ENCODE results near the gene RAD9A. TPM values are rescaled to one million over a fixed set of nuclear protein-coding genes. Genes with fewer than 3 reads are reported as not detected.
A peak's percentile ranks its signal among the peaks of the same experiment; 100 is the strongest.

Gene RAD9A
- total RNA-seq, 1 experiment from 2014 or later, result 11.7 TPM

DNA sequence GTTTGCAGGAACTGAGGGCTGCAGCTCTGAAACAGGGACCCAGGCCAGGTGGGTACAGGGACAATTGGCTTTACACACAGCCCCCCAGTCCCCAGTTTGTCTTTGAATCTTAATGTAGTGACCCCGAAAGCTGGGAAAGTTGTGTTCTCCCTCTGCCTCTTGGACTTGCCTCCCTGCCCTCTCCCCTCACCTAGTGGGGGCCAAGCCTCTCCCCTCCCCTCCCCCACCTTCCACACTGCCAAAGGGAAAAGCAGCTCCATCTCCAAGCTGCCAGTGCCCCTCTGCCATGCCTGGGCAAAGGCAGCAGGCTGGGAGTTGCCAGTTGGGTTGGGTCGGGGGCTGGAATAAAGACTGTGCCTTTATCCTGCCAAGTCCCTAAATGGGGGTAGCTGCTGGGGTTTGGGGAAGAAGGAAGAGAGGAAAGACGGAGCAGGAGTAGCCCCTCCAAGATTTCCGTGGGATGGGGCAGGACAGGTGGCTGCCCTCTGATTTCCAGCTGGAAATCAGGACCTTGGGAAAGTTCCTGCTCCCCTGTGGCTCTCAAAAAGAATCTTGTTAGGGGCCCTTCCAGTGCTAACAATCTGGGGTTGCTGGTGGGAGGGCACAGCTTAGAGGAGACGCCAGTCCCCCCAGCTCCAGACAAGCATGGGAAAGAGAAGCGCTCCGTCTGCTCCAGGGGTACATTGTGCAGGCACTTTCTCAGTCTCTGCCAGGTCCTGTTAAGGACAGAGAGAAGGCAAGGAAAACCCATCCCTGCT, 15.5 kb upstream of the RAD9A start:
- Histone ChIP-seq H3K36me3 (no peaks in the 10 kb centered on the region), H3K27me3 (no peaks in the 10 kb centered on the region), H3K27ac (no peak overlapping the region), H3K4me1 (peaks cover 31% of the 10 kb centered on the region), H3K4me3 (no peak overlapping the region), H3K9me3 (replicated peaks) (no peaks in the 10 kb centered on the region)
- no peak for DNase-seq

DNA sequence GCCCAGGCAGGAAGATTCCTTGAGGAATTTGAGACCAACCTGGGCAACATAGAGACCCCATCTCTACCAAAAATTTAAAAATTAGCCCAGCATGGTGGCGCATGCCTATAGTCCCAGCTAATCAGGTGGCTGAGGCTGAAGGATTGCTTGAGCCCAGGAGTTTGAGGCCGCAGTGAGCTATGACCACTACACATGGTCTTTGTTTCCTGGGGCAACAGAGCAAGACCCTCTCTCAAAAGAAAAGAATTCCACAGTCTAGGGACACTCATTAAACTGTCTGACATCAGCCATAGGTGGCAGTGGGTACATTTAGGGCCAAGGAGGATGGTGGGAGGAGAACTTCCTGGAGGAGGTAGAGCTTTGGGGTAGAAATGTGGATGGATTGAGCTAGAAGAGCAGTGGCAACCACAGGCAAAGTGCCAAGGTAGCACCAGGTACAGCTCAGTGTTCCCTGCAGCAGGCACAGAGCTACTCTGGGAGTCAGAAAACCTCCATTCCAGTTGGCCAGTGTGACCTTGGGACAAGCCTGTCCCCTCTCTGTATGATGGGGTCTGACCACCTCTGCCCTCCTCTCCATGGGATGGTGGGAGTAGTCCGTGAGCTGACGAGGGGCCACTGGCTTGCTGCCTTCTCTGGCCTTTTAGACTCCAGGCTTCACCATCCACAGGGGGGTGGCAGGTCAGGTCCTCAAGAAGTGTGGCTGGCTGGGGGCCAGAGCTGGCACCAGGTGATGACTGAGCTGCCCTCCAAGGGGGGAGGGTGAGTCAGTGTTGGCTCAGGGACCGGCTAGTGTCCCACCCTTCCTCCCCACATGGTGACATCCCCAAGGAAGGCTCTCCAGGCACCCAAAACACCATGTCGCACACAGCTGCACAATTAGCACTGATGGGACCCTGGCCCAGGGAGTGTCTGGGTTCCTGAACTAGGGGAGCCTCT, 14.6 kb upstream of the RAD9A start:
- Histone ChIP-seq H3K27me3 (no peaks in the 10 kb centered on the region), H3K9me3 (replicated peaks) (no peaks in the 10 kb centered on the region)
- no peak for DNase-seq

DNA sequence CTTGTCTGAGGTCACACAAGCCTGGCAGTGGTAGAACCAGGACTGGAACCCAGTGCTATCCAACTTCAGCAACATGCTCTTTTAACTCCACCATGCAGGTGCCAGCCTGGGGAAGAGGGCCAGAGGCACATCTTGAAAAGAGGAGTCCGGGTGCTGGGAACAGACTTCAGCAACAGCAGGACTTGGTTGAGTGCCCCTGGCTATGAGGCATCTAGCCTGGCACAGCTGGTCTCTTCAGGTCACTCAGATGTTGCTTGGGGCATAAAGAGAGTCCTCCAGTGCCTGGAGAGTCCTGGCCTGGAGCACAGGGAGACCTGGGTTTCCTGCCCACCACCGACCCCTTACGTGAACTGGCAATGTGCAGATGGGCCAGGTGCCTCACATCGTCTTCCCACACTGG, 13.2 kb upstream of the RAD9A start:
- H3K36me3 ChIP-seq, result no peaks in the 10 kb centered on the region
- peaks cover 24% of the 10 kb centered on the region for H3K4me1 ChIP-seq
- no peak overlapping the region for H3K4me3 ChIP-seq
- DNase-seq, result no peak
- H3K9me3 ChIP-seq (replicated peaks), result no peaks in the 10 kb centered on the region
- no peak overlapping the region for H3K27ac ChIP-seq
- H3K27me3 ChIP-seq, result no peaks in the 10 kb centered on the region

More for the DNA sequence above, 14.6 kb upstream of the RAD9A start:
- H3K4me3 ChIP-seq, result no peak overlapping the region
- H3K36me3 ChIP-seq, result no peaks in the 10 kb centered on the region
- H3K4me1 ChIP-seq, result peaks cover 24% of the 10 kb centered on the region
- H3K27ac ChIP-seq, result no peak overlapping the region

DNA sequence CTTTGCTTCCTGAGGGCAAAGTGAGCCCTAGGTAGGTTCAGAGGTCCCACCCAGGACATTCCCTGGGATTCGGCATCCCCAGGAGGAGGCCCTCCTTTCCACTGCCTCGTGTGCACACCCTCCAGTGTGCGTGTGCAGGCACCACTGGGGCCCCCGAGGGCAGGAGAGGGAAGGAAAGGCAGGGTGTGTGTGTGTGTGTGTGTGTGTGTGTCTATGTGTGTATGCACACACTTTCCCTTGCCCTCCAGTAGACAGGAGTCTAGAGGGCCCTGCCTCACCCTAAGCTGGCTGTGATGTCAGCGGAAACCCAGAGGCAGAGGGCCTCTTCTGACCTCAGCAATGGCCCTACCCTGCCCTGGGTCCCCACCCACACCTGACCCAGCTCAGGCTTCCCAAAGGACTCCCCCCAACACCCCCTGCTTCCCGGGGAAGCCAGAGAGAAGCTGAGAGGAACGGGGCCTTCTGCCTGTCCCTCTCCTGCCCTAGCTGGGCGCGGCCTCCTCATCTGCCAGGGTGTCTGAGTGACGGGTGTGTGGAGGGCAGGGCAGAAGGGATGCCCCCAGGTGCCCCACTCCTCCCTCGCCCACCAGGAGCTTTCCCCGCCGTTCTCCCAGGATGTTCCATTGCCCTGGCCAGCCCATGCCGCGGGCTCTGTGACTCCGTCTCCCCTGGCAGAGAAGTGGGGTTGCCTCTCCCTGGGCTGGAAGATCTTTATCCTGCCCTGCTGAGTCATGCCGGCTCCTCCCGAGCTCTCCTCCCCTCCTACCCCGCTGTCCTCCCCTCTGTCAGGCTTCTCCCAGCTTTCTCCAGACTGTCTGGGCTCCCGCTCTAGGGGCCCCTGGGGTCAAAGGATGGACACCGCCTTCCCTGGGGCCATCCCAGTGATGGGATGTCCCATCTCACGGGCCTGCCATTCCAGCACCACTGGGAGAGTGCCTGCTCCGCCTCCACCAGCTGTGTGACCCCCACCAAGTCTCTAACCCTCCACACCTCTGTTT, 12.4 kb upstream of the RAD9A start:
- H3K9me3 ChIP-seq (replicated peaks), result no peaks in the 10 kb centered on the region
- no peak overlapping the region for H3K27ac ChIP-seq
- no peaks in the 10 kb centered on the region for H3K27me3 ChIP-seq
- DNase-seq, result no peak
- peaks cover 24% of the 10 kb centered on the region for H3K4me1 ChIP-seq
- no peaks in the 10 kb centered on the region for H3K36me3 ChIP-seq
- H3K4me3 ChIP-seq, result no peak overlapping the region

DNA sequence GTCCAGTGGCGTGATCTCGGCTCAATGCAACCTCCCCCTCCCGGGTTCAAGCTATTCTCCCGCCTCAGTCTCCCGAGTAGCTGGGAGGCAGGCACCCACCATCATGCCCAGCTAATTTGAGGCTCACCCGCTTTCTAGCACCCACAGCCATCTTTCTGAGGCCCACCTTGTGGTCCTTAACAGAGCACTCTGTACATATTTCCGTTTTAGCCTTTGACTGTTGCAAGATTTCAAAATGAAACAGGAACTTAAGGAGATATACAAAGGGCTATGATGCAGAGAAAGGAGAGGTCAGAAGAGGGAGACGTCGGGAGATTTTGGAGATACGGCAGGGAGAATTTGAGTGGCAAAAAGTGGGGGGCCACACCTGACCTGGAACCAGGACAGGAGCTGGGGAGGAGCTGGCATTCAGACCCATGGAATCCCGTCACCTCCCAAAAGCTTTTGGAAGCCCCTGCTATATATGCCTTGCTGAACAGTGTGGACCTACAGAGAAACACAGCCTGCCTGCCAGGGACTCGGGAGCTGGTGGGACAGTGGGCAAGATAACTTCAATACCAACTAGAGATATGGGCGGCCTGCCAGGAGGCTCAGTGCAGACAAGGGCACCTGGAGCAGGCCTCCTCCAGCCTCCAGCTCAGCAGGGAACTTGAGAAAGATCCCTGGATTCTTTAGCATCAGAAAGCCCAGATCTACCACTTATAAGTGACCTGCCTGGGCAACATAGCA, 10.4 kb upstream of the RAD9A start:
- DNase-seq, result no peak
- Histone ChIP-seq H3K36me3 (no peaks in the 10 kb centered on the region), H3K4me3 (no peak overlapping the region), H3K9me3 (replicated peaks) (no peaks in the 10 kb centered on the region), H3K4me1 (peaks cover 15% of the 10 kb centered on the region), H3K27ac (no peak overlapping the region), H3K27me3 (no peaks in the 10 kb centered on the region)

DNA sequence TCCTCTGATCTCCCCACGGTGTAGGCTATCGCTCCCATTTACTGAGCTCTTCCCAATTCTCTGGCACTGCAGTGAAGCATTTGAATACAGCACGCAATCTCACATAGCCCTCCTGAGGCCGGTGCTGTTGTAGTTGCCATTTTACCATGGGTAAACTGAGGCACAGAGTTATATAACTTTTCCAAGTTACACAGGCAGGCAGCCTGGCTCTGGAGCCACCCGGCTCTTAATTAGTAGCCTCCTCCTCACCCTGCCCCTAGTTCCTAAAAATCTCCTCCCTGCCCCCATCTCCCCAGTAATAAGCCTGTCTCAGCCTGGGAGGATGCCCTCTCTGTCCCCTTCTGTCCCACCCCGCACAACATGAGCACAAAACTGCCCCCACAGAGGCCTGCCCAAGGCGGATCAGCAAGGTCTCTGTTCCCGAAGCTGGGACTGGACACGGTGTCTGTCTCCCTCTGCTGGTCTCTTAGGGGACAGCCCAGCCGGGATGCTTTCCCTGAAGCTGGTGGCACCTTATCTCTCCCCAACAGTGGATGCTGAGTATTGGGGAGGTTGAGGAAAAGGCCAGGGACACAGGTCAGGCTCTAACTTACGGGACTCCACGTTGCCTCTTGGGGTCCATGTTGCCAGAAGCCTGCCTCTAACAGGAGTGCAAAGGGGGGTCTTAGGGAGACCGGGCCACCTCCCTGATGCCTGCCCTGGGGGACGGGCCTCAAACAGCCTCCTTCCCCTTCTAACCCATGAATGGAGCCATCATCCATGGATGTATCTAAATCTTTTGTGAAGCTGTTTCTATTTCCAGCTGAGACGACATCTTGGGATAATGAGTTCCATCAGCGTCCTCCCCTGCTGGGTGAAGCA, 9.3 kb upstream of the RAD9A start:
- Histone ChIP-seq H3K27ac (no peak overlapping the region), H3K27me3 (no peaks in the 10 kb centered on the region)
- peak; percentile 75 to 89 for DNase-seq

DNA sequence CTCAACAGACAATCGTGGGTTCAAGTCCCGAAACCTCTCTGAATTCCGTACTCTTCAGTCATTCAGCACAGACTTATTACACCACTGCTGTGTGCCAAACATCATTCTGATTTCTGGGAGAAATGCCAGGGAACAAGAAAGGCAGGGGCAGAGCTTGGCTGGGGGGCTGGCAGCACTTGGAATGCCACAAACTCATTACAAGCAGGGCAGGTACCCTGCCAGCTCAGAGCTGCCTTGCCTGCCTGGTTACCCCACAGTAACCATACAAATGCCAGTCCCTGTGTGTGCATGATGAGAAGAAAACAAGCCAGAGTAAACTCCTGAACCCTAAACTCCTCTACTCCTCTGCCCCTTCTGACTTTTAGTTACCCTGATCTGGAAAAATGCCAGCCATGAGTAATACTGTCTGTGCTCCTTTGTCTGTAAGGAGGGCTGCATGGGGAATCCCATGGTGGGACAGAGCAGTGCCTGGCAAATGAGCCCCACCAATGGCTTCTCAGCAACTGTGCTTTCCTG, 6.9 kb upstream of the RAD9A start:
- no peaks in the 10 kb centered on the region for H3K9me3 ChIP-seq (replicated peaks)
- no peak overlapping the region for H3K27ac ChIP-seq
- no peaks in the 10 kb centered on the region for H3K27me3 ChIP-seq
- no peak overlapping the region for H3K4me3 ChIP-seq
- DNase-seq, result no peak
- no peaks in the 10 kb centered on the region for H3K4me1 ChIP-seq
- H3K36me3 ChIP-seq, result no peaks in the 10 kb centered on the region

More for the DNA sequence above, 9.3 kb upstream of the RAD9A start:
- Histone ChIP-seq H3K4me1 (peaks cover 6% of the 10 kb centered on the region), H3K36me3 (no peaks in the 10 kb centered on the region), H3K4me3 (no peak overlapping the region), H3K9me3 (replicated peaks) (no peaks in the 10 kb centered on the region)

DNA sequence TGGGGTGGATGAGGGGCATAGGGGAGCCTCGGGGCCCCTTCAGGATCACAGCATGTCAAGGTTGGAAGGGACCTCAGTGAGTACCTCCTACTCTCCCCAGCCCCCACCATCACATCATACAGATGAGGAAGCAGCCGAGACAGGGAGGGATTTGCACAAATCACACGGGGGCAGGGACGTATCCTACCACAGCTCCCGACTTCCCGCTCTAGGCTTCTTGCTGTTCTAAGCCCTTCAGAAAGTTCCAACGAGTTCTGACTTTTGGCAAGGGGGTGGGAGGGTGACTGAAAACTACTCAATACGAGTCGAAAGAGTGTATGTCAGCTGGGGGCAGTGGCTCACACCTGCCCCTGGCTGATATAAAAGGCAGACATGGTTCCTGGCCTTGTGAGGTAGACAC, 4.7 kb upstream of the RAD9A start:
- H3K27me3 ChIP-seq, result no peaks in the 10 kb centered on the region
- H3K36me3 ChIP-seq, result no peaks in the 10 kb centered on the region
- no peaks in the 10 kb centered on the region for H3K4me1 ChIP-seq
- DNase-seq, result no peak
- H3K9me3 ChIP-seq (replicated peaks), result no peaks in the 10 kb centered on the region
- H3K4me3 ChIP-seq, result no peak overlapping the region
- no peak overlapping the region for H3K27ac ChIP-seq

DNA sequence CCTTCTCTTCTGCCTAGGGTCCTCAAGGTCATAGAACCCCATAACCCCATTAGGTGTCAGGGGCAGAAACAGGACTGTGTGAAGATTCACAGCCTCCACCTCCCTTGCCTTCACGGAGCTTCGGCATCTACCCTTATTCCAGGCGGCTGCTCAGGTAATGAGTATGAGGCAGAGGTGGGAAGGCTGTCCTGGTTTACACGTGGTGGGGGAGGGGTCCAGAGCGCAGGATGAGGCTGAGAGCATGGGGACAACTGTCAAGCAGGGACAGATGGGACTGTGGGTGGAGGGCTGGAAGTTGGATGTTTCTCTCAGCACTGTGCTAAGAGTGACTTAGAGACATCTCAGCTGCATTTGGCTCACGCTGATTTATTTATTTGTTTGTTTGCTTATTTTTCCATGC, 4.3 kb upstream of the RAD9A start:
- no peaks in the 10 kb centered on the region for H3K9me3 ChIP-seq (replicated peaks)
- H3K27me3 ChIP-seq, result no peaks in the 10 kb centered on the region
- H3K4me1 ChIP-seq, result no peaks in the 10 kb centered on the region
- H3K36me3 ChIP-seq, result no peaks in the 10 kb centered on the region
- no peak overlapping the region for H3K27ac ChIP-seq
- DNase-seq, result no peak
- H3K4me3 ChIP-seq, result no peak overlapping the region

DNA sequence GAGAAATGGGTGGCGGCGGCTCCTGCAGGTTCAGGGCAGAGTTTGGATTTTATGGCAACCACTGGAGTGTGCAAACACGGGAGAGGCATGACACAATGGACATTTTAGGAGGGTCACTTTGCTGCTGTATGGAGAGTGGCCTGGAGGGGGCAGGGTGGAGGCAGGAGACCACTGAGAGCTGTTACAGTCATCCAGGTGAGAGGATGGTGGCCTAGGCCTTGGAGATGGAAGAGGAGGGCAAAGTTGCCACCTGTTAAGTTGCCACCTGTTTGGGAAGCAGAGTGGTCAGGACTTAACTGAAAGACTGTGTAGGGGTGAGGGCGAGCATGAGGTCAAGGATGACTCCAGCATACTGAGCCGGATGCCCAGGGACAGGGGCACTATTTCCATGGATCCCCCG, 2.3 kb upstream of the RAD9A start:
- DNase-seq, result peak; percentile 42 to 64
- H3K4me3 ChIP-seq, result no peak overlapping the region
- no peak overlapping the region for H3K27ac ChIP-seq
- no peaks in the 10 kb centered on the region for H3K4me1 ChIP-seq
- H3K27me3 ChIP-seq, result no peaks in the 10 kb centered on the region
- H3K9me3 ChIP-seq (replicated peaks), result no peaks in the 10 kb centered on the region
- no peaks in the 10 kb centered on the region for H3K36me3 ChIP-seq

DNA sequence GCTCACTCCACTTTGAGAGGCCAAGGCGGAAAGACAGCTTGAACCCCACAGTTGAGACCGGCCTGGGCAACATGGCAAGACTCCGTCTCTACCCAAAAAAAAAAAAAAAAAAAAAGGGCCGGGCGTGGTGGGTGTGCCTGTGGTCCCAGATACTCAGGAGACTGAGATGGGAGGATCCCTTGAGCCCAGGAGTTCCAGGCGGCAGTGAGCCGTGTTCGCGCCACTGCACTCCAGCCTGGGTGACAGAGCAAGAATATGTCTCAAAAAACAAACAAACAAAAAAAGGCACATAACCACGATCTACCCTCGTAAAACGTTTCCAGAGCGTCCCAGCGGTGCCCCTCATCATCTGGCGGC, 861 bp upstream of the RAD9A start:
- Histone ChIP-seq H3K4me3 (peak overlapping the region; percentile 70), H3K9me3 (replicated peaks) (no peaks in the 10 kb centered on the region)

DNA sequence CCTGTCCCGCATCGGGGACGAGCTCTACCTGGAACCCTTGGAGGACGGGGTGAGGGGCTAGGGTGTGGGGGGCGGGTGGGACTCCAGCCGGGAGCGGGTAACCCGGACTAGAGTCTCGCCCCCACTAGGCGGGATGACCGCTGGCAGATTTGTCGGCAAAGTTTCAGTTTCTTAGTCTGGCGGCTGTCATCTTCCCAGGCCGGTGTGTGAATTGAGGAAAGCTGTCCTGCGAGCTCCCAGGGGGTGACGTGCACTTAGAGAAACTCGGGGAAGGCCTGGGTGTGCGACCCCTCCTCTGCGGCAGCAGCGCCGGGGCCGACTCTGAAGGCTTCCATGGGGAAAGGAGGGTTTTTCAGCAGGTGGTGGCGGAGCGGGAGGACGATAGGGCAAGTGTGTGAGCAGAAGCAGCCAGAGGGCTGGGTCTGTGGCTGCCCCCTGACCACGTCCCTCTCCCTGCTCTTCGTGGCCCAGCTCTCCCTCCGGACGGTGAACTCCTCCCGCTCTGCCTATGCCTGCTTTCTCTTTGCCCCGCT, 463 bp downstream of the RAD9A start:
- no peaks in the 10 kb centered on the region for H3K27me3 ChIP-seq
- peak overlapping the region; percentile 70 for H3K4me3 ChIP-seq
- peaks cover 5% of the 10 kb centered on the region; the same call in 1 of the 2 replicates for H3K36me3 ChIP-seq
- H3K27ac ChIP-seq, result peak overlapping the region; percentile 76; the same call in 1 of the 2 replicates
- H3K4me1 ChIP-seq, result no peaks in the 10 kb centered on the region
- DNase-seq, result no peak
- no peaks in the 10 kb centered on the region for H3K9me3 ChIP-seq (replicated peaks)

More for the DNA sequence above, 861 bp upstream of the RAD9A start:
- H3K27me3 ChIP-seq, result no peaks in the 10 kb centered on the region
- H3K27ac ChIP-seq, result peak overlapping the region; percentile 76
- H3K4me1 ChIP-seq, result no peaks in the 10 kb centered on the region
- DNase-seq, result no peak
- peaks cover 4% of the 10 kb centered on the region; the same call in 1 of the 2 replicates for H3K36me3 ChIP-seq

DNA sequence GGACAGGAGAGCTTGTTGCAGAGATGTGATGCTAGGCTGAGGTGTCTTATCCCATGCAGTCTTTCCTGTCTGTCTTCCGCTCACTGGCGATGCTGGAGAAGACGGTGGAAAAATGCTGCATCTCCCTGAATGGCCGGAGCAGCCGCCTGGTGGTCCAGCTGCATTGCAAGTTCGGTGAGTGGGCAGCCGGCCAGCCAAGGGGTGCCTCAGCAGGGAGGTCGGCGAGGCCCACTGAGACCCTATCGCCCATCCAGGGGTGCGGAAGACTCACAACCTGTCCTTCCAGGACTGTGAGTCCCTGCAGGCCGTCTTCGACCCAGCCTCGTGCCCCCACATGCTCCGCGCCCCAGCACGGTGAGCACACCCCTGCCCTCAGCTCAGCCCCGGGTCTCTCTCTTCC, 1.7 kb downstream of the RAD9A start:
- Histone ChIP-seq H3K27ac (no peak overlapping the region), H3K4me1 (no peaks in the 10 kb centered on the region), H3K4me3 (no peak overlapping the region), H3K36me3 (peaks cover 11% of the 10 kb centered on the region; the same call in 1 of the 2 replicates), H3K9me3 (replicated peaks) (no peaks in the 10 kb centered on the region), H3K27me3 (no peaks in the 10 kb centered on the region)
- no peak for DNase-seq
